Measurements from ENCODE around the gene EFNA5.

DNA sequence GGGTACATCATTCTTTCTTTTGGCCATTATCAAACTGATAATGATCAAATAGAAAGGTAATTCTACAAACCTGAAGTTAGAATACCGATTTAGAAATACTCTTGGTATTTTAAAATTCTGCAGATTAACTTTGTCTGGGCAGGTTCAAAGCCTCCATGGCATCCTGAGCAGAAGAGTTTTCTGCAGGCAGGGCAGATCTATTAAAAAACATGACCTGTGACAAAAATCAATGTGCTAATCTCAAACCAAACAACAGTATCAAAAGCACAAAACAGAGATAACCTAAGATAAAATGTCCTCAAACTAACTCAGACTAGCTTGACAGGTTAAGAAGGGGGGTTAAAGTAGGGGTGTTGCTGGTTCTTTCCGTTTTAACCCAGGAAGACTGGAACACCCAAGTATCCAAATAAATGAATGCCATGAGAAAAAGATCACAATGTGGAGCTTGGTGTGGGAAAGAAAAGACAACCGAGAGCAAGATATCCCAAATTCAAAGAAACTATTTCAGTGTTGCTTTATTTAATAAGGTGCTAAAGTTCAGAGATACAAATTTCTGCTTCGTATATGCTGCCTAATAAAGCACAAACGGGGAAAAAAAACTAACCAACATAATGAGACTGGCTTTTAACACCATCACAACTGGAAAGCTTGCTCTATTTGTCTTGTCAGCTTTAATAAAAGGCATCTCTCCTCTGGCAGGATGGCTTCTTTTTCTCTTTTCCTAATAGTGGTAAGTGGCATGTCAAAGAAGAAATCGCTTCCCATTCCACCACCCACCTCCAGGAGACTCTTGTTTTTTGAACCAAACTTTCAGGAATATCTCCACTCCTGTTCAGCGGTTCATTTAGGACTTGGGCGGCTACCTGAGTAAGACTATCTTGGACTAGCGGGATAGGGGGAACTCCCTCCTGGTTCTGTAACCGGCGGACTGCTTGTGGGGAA lies 2.3 kb downstream of the EFNA5 start:
- TF ChIP-seq YY1 (IDR thresholded peaks at IDR 0.05; ENCODE audit: insufficient read depth, insufficient read length) (no peak), ZNF274 (IDR thresholded peaks at IDR 0.05; ENCODE audit: low read depth, low read length) (no peak)

All from NT2/D1 (cell line).